Stomach (tissue), 9 donors: ENCODE measurements around the gene PLEKHO1. TPM values are rescaled to one million over a fixed set of nuclear protein-coding genes. Genes with fewer than 3 reads are reported as not detected.

Experiments
- DNase-seq, 2 donors: peaks; one replicate each; pipeline versions ENCODE4 v3.0.0 to v3.0.0-alpha.2; 2013 to 2019
- H3K27ac ChIP-seq, 5 donors: fragments of 200-600 bp in 4 of 5; sonication (generic) in 4 of 5; one replicate each; pipeline ENCODE4 v1.5.1; 2013 to 2019; ENCODE audit warnings: mild to moderate bottlenecking in 1 of 5, moderate library complexity in 1 of 5
- H3K27me3 ChIP-seq, 3 donors: fragments of 200-600 bp; sonication (generic); one replicate each; pipeline ENCODE4 v1.5.1; 2017 to 2019; ENCODE audit warnings: mixed run types in 1 of 3
- H3K36me3 ChIP-seq, 4 donors: fragments of 200-600 bp; sonication (generic); 1 replicate in 3 of 4; 2 replicates in 1 of 4; pipeline ENCODE4 v1.5.1; 2016 to 2019
- H3K4me1 ChIP-seq, 4 donors: fragments of 200-600 bp; sonication (generic); one replicate each; pipeline ENCODE4 v1.5.1; 2016 to 2019
- H3K4me3 ChIP-seq, 4 donors: fragments of 200-600 bp; sonication (generic) in 3 of 4; one replicate each; pipeline ENCODE4 v1.5.1; 2016 to 2019; ENCODE audit warnings: mild to moderate bottlenecking in 1 of 4
- H3K9me3 ChIP-seq, 4 donors: fragments of 200-600 bp; sonication (generic); one replicate each; pipeline ENCODE4 v1.5.1; 2016 to 2019
- EP300 ChIP-seq: sonication (generic); formaldehyde crosslinking; IDR thresholded peaks from one replicate; pipeline ENCODE4 v1.6.1; 2017; ENCODE audit warnings: antibody characterized with exemption
- POLR2A ChIP-seq, 4 donors: fragments of 450-650 bp; IDR thresholded peaks; one replicate each; pipeline ENCODE4 v1.6.1; 2016; ENCODE audit warnings: antibody characterized with exemption in 4 of 4, control low read depth in 2 of 4, mild to moderate bottlenecking in 1 of 4, moderate library complexity in 1 of 4
- POLR2AphosphoS5 ChIP-seq, 3 donors: sonication (generic); formaldehyde crosslinking; IDR thresholded peaks; one replicate each; pipeline ENCODE4 v1.6.1; 2016; ENCODE audit warnings: antibody characterized with exemption in 3 of 3
- WGBS, 5 donors: extraction: QIAGEN DNeasy Blood & Tissue Kit in 3 of 5; methylation state at CpG; one replicate each; pipeline versions ENCODE4 v1.1.5 to v1.1.7; 2013 to 2018; 5-methylcytosine and 5-hydroxymethylcytosine counted together
- intact Hi-C: fragments of 100-400 bp; cut with DNase I; formaldehyde crosslinking; loops from one replicate; pipeline ENCODE4 v1.15.1; 2023; ENCODE audit warnings: low total_unique reads
- polyA plus RNA-seq, 3 donors: library from polyadenylated mRNA; stranded (reverse); fragments of 200-250 nt; gene quantifications; one replicate each; pipeline ENCODE4 v1.2.3, GENCODE V29; 2013
- total RNA-seq, 5 donors: library from RNA; depleted of rRNA; stranded (reverse); fragments of >200 nt; gene quantifications; one replicate each; pipeline versions ENCODE4 v1.1.0 to v1.2.3, GENCODE V29; 2014 to 2016
- TF ChIP-seq, protein P1 (sequence below), 7 experiments: fragments of 450-650 bp in 4 of 7; fragments of 200-600 bp in 3 of 7; sonication (generic) in 3 of 7; IDR thresholded peaks; one replicate each; pipeline ENCODE4 v1.5.1; 2016 to 2019; ENCODE audit warnings: antibody characterized with exemption in 7 of 7, control low read depth in 2 of 7, mild to moderate bottlenecking in 1 of 7
- donor health status: healthy with polysubstance abuse.
- donor health status: Bipolar disorder and iron deficiency.
- donor health status: healthy.

PLEKHO1 gene
- total and polyA plus RNA-seq, 8 donors: 34.6 to 254 (median 64.1) TPM

DNA sequence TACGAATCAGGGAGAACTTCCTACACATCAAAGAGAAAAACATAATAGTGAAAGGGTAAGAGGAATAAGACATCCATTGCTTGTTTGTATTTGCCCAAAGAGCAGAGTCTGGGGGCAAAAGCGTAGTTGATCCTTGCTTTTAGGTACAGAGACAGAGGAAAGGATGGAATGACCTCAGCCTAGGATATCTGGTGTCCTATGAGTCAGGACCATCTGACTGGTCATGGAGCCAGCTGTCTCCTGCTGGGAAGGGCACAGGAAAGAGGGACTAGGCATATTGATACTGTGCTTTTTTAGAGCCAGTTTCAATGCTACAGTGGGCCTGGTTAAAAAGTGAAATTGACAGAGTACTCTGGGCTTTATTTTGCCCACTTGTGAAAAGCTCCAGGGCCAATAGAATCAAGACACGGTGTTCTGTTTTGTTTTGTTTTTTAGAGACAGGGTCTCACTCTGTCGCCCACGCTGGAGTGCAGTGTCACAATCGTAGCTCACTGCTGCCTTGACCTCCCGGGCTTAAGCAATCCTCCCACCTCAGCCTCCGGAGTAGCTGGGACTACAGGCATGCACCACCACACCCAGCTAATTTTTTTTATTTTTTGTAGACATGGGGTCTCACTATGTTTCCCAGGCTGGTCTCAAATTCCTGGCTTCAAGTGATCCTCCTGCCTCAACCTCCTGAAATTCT lies 3.2 kb downstream of the PLEKHO1 start:
- Histone ChIP-seq H3K4me1 (peaks cover 20 to 87% (median 51%) of the 10 kb centered on the region in 4 donors), H3K9me3 (no peaks in the 10 kb centered on the region), H3K4me3 (peak overlapping the region in 3 of 4 donors; percentile 17 to 77 (median 18)), H3K27ac (peak overlapping the region in 4 of 5 donors; percentile 93 to 98 (median 94)), H3K36me3 (peaks cover 24 to 45% (median 41%) of the 10 kb centered on the region in 4 donors), H3K27me3 (peaks cover 0 to 5% (median 4%) of the 10 kb centered on the region in 3 donors)
- no peak for DNase-seq
- TF ChIP-seq POLR2A (IDR thresholded peaks at IDR 0.05) (no peak), EP300 (no peak), POLR2AphosphoS5 (IDR thresholded peaks at IDR 0.05) (peak in 2 of 3 donors; percentile 35 to 58)
- TF ChIP-seq, protein P1, sequence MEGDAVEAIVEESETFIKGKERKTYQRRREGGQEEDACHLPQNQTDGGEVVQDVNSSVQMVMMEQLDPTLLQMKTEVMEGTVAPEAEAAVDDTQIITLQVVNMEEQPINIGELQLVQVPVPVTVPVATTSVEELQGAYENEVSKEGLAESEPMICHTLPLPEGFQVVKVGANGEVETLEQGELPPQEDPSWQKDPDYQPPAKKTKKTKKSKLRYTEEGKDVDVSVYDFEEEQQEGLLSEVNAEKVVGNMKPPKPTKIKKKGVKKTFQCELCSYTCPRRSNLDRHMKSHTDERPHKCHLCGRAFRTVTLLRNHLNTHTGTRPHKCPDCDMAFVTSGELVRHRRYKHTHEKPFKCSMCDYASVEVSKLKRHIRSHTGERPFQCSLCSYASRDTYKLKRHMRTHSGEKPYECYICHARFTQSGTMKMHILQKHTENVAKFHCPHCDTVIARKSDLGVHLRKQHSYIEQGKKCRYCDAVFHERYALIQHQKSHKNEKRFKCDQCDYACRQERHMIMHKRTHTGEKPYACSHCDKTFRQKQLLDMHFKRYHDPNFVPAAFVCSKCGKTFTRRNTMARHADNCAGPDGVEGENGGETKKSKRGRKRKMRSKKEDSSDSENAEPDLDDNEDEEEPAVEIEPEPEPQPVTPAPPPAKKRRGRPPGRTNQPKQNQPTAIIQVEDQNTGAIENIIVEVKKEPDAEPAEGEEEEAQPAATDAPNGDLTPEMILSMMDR (IDR thresholded peaks at IDR 0.05): no peak
- intact Hi-C loops: no loop called here
- 69 to 85% (median 82%) methylated on average over 8 of the region's 8 CpGs for WGBS, 5 donors

GRCh38 chr1:150154143-150154542 lies 4.4 kb downstream of the PLEKHO1 start:
- intact Hi-C loops: no loop called here
- Histone ChIP-seq H3K36me3 (peaks cover 27 to 56% (median 51%) of the 10 kb centered on the region in 4 donors), H3K9me3 (no peaks in the 10 kb centered on the region), H3K27me3 (peaks cover 0 to 5% (median 4%) of the 10 kb centered on the region in 3 donors), H3K4me1 (peaks cover 24 to 86% (median 51%) of the 10 kb centered on the region in 4 donors), H3K4me3 (no peak overlapping the region), H3K27ac (peak overlapping the region in 4 of 5 donors; percentile 93 to 98 (median 94))
- TF ChIP-seq POLR2A (IDR thresholded peaks at IDR 0.05) (no peak), EP300 (no peak), POLR2AphosphoS5 (IDR thresholded peaks at IDR 0.05) (peak in 1 of 3 donors; percentile 63)
- TF ChIP-seq, protein P1 (IDR thresholded peaks at IDR 0.05): no peak
- WGBS, 5 donors: 32 to 60% (median 53%) methylated on average over 4 of the region's 4 CpGs
- DNase-seq: no peak

- Histone ChIP-seq H3K9me3 (no peaks in the 10 kb centered on the region), H3K4me3 (no peak overlapping the region), H3K4me1 (peaks cover 33 to 95% (median 57%) of the 10 kb centered on the region in 4 donors), H3K27me3 (no peaks in the 10 kb centered on the region), H3K27ac (peak overlapping the region in 4 of 5 donors; percentile 28 to 98 (median 94)), H3K36me3 (peaks cover 31 to 65% (median 59%) of the 10 kb centered on the region in 4 donors)
- intact Hi-C loops: no loop called here
- 88 to 96% (median 93%) methylated on average over 13 of the region's 13 CpGs for WGBS, 5 donors
- TF ChIP-seq EP300 (no peak), POLR2A (IDR thresholded peaks at IDR 0.05) (no peak), POLR2AphosphoS5 (IDR thresholded peaks at IDR 0.05) (no peak)
- TF ChIP-seq, protein P1 (IDR thresholded peaks at IDR 0.05): no peak
- DNase-seq: no peak
Measured at GRCh38 chr1:150155413-150156071, 5.8 kb downstream of the PLEKHO1 start.

- DNase-seq: no peak
- TF ChIP-seq POLR2AphosphoS5 (IDR thresholded peaks at IDR 0.05): peak in 1 of 3 donors; percentile 35
- TF ChIP-seq, protein P1 (IDR thresholded peaks at IDR 0.05): no peak
- no peak for TF ChIP-seq POLR2A (IDR thresholded peaks at IDR 0.05)
- no peaks in the 10 kb centered on the region for H3K9me3 ChIP-seq
- no peak overlapping the region for H3K4me3 ChIP-seq
- H3K36me3 ChIP-seq: peaks cover 31 to 65% (median 59%) of the 10 kb centered on the region in 4 donors
- peak overlapping the region in 4 of 5 donors; percentile 91 to 98 (median 94) for H3K27ac ChIP-seq
- H3K27me3 ChIP-seq: no peaks in the 10 kb centered on the region
- H3K4me1 ChIP-seq: peaks cover 29 to 96% (median 60%) of the 10 kb centered on the region in 4 donors
- WGBS, 5 donors: 81 to 89% (median 85%) methylated on average over 10 to 16 of the region's 16 CpGs
- intact Hi-C loops: no loop called here
Measured at GRCh38 chr1:150156868-150157603, 7.3 kb downstream of the PLEKHO1 start.
